GM23338 (cell line): Measurements from ENCODE around the gene PDSS2. TPM values are rescaled to one million over a fixed set of nuclear protein-coding genes. Genes with fewer than 3 reads are reported as not detected.

Experiments
- ATAC-seq: fragments of 200-7000 bp; cut with Tn5 transposase; 3 replicates; pipeline ENCODE4 v1.9.1; 2020
- DNase-seq: peaks from one replicate; pipeline ENCODE4 v3.0.0-alpha.2; 2015; ENCODE audit warnings: low spot score
- H2AFZ ChIP-seq: fragments of 200-600 bp; sonication (generic); 2 replicates; pipeline ENCODE4 v1.8.0; 2016; ENCODE audit warnings: antibody characterized with exemption, mild to moderate bottlenecking, moderate library complexity
- H3F3A ChIP-seq: fragments of 200-600 bp; sonication (generic); replicated peaks from 2 replicates; pipeline ENCODE4 v1.8.0; 2017; ENCODE audit warnings: antibody characterized with exemption, mixed run types, low read depth
- H3K27ac ChIP-seq: fragments of 200-600 bp; sonication (generic); 2 replicates; pipeline ENCODE4 v1.6.1; 2016; ENCODE audit warnings: low read depth
- H3K27me3 ChIP-seq: fragments of 200-600 bp; sonication (generic); 2 replicates; pipeline ENCODE4 v1.8.0; 2016; ENCODE audit warnings: mild to moderate bottlenecking, mixed run types, moderate library complexity; ENCODE audit not compliant: insufficient read depth
- H3K36me3 ChIP-seq: fragments of 200-600 bp; sonication (generic); 2 replicates; pipeline ENCODE4 v1.8.0; 2016; ENCODE audit warnings: mild to moderate bottlenecking; ENCODE audit not compliant: insufficient read depth
- H3K4me1 ChIP-seq: fragments of 200-600 bp; sonication (generic); 2 replicates; pipeline ENCODE4 v1.8.0; 2016; ENCODE audit warnings: mild to moderate bottlenecking, moderate library complexity; ENCODE audit not compliant: insufficient read depth
- H3K4me2 ChIP-seq: fragments of 200-600 bp; sonication (generic); 2 replicates; pipeline ENCODE4 v1.7.1; 2017; ENCODE audit warnings: mixed run types
- H3K4me3 ChIP-seq: fragments of 200-600 bp; sonication (generic); 2 replicates; pipeline ENCODE4 v1.6.1; 2016; ENCODE audit warnings: mixed run types
- H3K79me2 ChIP-seq: fragments of 200-600 bp; sonication (generic); replicated peaks from 2 replicates; pipeline ENCODE4 v1.8.0; 2017; ENCODE audit warnings: mild to moderate bottlenecking; ENCODE audit not compliant: insufficient read depth
- H3K9me2 ChIP-seq: fragments of 200-600 bp; sonication (generic); 2 replicates; pipeline ENCODE4 v1.8.0; 2017; ENCODE audit not compliant: insufficient read depth
- H4K20me1 ChIP-seq: fragments of 200-600 bp; sonication (generic); replicated peaks from 2 replicates; pipeline ENCODE4 v1.8.0; 2017; ENCODE audit warnings: mild to moderate bottlenecking; ENCODE audit not compliant: insufficient read depth
- H3K27ac Mint-ChIP-seq: 2 replicates; pipeline ENCODE4 v1.8.0; 2020; ENCODE audit warnings: inconsistent platforms, mild to moderate bottlenecking, moderate library complexity, mixed read lengths
- H3K27me3 Mint-ChIP-seq: 3 replicates; pipeline ENCODE4 v1.8.0; 2022; ENCODE audit warnings: low read depth, mild to moderate bottlenecking, moderate library complexity, mixed read lengths, inconsistent platforms; ENCODE audit not compliant: insufficient read depth, poor library complexity
- H3K36me3 Mint-ChIP-seq: 3 replicates; pipeline ENCODE4 v1.8.0; 2021; ENCODE audit warnings: low read depth, mild to moderate bottlenecking, inconsistent platforms, moderate library complexity, mixed read lengths
- H3K4me1 Mint-ChIP-seq: 3 replicates; pipeline ENCODE4 v1.8.0; 2020; ENCODE audit warnings: mild to moderate bottlenecking, inconsistent platforms, mixed read lengths
- H3K4me3 Mint-ChIP-seq: 3 replicates; pipeline ENCODE4 v1.8.0; 2021; ENCODE audit warnings: moderate library complexity, mild to moderate bottlenecking, inconsistent platforms, mixed read lengths
- H3K9me3 Mint-ChIP-seq: 3 replicates; pipeline ENCODE4 v1.8.0; 2020; ENCODE audit warnings: moderate library complexity, mild to moderate bottlenecking, inconsistent platforms, mixed read lengths
- EZH2 ChIP-seq: fragments of 200-600 bp; sonication (generic); IDR thresholded peaks from one replicate; pipeline ENCODE4 v1.8.0; 2017; ENCODE audit warnings: antibody characterized with exemption, mild to moderate bottlenecking, low read depth; ENCODE audit not compliant: unreplicated experiment
- NANOG ChIP-seq: IDR thresholded peaks from 2 replicates; pipeline ENCODE4 v1.6.1; 2016; ENCODE audit warnings: antibody characterized with exemption, borderline replicate concordance
- STAT1 ChIP-seq: IDR thresholded peaks from one replicate; pipeline ENCODE4 v1.6.1; 2016; ENCODE audit warnings: antibody characterized with exemption; ENCODE audit not compliant: unreplicated experiment
- ZNF114 ChIP-seq: fragments of 250-450 bp; sonication (Bioruptor Pico); IDR thresholded peaks from 2 replicates; pipeline ENCODE4 v1.5.0; 2020; ENCODE audit warnings: mild to moderate bottlenecking, moderate library complexity
- polyA plus RNA-seq: library from polyadenylated mRNA; unstranded; fragments of >200 nt; fragmentation: Nextera tagmentation; extraction: Ambion mirVana; gene quantifications from 2 replicates; pipeline ENCODE4 v1.2.1, GENCODE V29; 2016
- total RNA-seq: library from RNA; depleted of rRNA; stranded (reverse); fragments of >200 nt; shearing (Covaris generic); gene quantifications from 2 replicates; pipeline ENCODE4 v1.2.3, GENCODE V29; 2014
- TF ChIP-seq, protein P1 (sequence below): IDR thresholded peaks from 2 replicates; pipeline ENCODE4 v1.6.1; 2016; ENCODE audit warnings: antibody characterized with exemption
- TF ChIP-seq, protein P2 (sequence below): IDR thresholded peaks from one replicate; pipeline ENCODE4 v1.6.1; 2018; ENCODE audit warnings: antibody characterized with exemption; ENCODE audit not compliant: unreplicated experiment
- TF ChIP-seq, protein P3 (sequence below): fragments of 250-450 bp; sonication (Bioruptor Pico); IDR thresholded peaks from 2 replicates; pipeline ENCODE4 v1.5.0; 2020; ENCODE audit warnings: mild to moderate bottlenecking, moderate library complexity

PDSS2 gene
- total and polyA plus RNA-seq, 2 experiments from 2014 or later = 7.3 to 16.7 TPM

DNA sequence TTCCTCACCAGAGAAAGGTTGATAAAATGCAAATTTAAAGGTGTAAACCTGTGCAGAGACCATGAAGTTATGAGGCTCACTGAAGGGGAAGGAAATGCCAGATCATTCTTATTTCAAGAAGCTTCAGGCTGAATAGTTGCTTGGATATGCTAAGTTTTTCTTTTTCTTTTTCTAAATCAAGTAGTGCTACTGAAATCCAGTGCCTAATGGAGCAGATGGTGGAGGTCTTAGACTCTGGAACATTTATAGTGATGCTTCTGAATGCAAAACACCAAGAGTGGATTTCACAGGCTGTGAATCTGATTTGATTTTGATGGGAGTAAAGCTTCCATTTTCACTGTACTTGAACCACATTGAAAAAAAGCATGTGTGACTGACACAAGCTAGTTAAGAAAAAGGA, 192.8 kb downstream of the PDSS2 start:
- TF ChIP-seq EZH2 (no peak), ZNF114 (CRISPR knock-in tag) (no peak), STAT1 (no peak), NANOG (no peak)
- TF ChIP-seq, protein P1, sequence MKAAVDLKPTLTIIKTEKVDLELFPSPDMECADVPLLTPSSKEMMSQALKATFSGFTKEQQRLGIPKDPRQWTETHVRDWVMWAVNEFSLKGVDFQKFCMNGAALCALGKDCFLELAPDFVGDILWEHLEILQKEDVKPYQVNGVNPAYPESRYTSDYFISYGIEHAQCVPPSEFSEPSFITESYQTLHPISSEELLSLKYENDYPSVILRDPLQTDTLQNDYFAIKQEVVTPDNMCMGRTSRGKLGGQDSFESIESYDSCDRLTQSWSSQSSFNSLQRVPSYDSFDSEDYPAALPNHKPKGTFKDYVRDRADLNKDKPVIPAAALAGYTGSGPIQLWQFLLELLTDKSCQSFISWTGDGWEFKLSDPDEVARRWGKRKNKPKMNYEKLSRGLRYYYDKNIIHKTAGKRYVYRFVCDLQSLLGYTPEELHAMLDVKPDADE = no peak
- TF ChIP-seq, protein P2, sequence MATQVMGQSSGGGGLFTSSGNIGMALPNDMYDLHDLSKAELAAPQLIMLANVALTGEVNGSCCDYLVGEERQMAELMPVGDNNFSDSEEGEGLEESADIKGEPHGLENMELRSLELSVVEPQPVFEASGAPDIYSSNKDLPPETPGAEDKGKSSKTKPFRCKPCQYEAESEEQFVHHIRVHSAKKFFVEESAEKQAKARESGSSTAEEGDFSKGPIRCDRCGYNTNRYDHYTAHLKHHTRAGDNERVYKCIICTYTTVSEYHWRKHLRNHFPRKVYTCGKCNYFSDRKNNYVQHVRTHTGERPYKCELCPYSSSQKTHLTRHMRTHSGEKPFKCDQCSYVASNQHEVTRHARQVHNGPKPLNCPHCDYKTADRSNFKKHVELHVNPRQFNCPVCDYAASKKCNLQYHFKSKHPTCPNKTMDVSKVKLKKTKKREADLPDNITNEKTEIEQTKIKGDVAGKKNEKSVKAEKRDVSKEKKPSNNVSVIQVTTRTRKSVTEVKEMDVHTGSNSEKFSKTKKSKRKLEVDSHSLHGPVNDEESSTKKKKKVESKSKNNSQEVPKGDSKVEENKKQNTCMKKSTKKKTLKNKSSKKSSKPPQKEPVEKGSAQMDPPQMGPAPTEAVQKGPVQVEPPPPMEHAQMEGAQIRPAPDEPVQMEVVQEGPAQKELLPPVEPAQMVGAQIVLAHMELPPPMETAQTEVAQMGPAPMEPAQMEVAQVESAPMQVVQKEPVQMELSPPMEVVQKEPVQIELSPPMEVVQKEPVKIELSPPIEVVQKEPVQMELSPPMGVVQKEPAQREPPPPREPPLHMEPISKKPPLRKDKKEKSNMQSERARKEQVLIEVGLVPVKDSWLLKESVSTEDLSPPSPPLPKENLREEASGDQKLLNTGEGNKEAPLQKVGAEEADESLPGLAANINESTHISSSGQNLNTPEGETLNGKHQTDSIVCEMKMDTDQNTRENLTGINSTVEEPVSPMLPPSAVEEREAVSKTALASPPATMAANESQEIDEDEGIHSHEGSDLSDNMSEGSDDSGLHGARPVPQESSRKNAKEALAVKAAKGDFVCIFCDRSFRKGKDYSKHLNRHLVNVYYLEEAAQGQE = no peak
- TF ChIP-seq, protein P3, sequence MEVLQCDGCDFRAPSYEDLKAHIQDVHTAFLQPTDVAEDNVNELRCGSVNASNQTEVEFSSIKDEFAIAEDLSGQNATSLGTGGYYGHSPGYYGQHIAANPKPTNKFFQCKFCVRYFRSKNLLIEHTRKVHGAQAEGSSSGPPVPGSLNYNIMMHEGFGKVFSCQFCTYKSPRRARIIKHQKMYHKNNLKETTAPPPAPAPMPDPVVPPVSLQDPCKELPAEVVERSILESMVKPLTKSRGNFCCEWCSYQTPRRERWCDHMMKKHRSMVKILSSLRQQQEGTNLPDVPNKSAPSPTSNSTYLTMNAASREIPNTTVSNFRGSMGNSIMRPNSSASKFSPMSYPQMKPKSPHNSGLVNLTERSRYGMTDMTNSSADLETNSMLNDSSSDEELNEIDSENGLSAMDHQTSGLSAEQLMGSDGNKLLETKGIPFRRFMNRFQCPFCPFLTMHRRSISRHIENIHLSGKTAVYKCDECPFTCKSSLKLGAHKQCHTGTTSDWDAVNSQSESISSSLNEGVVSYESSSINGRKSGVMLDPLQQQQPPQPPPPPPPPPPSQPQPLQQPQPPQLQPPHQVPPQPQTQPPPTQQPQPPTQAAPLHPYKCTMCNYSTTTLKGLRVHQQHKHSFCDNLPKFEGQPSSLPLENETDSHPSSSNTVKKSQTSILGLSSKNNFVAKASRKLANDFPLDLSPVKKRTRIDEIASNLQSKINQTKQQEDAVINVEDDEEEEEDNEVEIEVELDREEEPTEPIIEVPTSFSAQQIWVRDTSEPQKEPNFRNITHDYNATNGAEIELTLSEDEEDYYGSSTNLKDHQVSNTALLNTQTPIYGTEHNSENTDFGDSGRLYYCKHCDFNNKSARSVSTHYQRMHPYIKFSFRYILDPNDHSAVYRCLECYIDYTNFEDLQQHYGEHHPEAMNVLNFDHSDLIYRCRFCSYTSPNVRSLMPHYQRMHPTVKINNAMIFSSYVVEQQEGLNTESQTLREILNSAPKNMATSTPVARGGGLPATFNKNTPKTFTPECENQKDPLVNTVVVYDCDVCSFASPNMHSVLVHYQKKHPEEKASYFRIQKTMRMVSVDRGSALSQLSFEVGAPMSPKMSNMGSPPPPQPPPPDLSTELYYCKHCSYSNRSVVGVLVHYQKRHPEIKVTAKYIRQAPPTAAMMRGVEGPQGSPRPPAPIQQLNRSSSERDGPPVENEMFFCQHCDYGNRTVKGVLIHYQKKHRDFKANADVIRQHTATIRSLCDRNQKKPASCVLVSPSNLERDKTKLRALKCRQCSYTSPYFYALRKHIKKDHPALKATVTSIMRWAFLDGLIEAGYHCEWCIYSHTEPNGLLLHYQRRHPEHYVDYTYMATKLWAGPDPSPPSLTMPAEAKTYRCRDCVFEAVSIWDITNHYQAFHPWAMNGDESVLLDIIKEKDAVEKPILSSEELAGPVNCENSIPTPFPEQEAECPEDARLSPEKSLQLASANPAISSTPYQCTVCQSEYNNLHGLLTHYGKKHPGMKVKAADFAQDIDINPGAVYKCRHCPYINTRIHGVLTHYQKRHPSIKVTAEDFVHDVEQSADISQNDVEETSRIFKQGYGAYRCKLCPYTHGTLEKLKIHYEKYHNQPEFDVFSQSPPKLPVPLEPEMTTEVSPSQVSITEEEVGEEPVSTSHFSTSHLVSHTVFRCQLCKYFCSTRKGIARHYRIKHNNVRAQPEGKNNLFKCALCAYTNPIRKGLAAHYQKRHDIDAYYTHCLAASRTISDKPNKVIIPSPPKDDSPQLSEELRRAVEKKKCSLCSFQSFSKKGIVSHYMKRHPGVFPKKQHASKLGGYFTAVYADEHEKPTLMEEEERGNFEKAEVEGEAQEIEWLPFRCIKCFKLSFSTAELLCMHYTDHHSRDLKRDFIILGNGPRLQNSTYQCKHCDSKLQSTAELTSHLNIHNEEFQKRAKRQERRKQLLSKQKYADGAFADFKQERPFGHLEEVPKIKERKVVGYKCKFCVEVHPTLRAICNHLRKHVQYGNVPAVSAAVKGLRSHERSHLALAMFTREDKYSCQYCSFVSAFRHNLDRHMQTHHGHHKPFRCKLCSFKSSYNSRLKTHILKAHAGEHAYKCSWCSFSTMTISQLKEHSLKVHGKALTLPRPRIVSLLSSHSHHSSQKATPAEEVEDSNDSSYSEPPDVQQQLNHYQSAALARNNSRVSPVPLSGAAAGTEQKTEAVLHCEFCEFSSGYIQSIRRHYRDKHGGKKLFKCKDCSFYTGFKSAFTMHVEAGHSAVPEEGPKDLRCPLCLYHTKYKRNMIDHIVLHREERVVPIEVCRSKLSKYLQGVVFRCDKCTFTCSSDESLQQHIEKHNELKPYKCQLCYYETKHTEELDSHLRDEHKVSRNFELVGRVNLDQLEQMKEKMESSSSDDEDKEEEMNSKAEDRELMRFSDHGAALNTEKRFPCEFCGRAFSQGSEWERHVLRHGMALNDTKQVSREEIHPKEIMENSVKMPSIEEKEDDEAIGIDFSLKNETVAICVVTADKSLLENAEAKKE (CRISPR knock-in tag) = no peak
- no peak for ATAC-seq
- peak overlapping the region; percentile 25 for H3K27ac Mint-ChIP-seq

More for the DNA sequence above, 192.8 kb downstream of the PDSS2 start:
- peaks cover 14% of the 10 kb centered on the region for H3K4me1 Mint-ChIP-seq
- H2AFZ ChIP-seq = no peak overlapping the region
- H3K79me2 ChIP-seq = no peaks in the 10 kb centered on the region
- no peak for DNase-seq
- H3K4me3 ChIP-seq = no peak overlapping the region
- H3F3A ChIP-seq = no peaks in the 10 kb centered on the region
- H3K27me3 Mint-ChIP-seq = no peaks in the 10 kb centered on the region
- H3K4me2 ChIP-seq = peak overlapping the region; percentile 4; the same call in 1 of the 2 replicates
- no peaks in the 10 kb centered on the region for H3K36me3 ChIP-seq
- H3K27me3 ChIP-seq = no peaks in the 10 kb centered on the region
- peaks cover 17% of the 10 kb centered on the region; the same call in 1 of the 2 replicates for H3K4me1 ChIP-seq
- H3K9me2 ChIP-seq = no peaks in the 10 kb centered on the region
- no peak overlapping the region; the same call in 1 of the 2 replicates for H3K27ac ChIP-seq
- H3K4me3 Mint-ChIP-seq = no peak overlapping the region
- no peaks in the 10 kb centered on the region for H3K9me3 Mint-ChIP-seq
- no peaks in the 10 kb centered on the region for H4K20me1 ChIP-seq
- H3K36me3 Mint-ChIP-seq = peaks cover 3% of the 10 kb centered on the region; the same call in 1 of the 3 replicates
